Stimulated activated CD4-positive, alpha-beta T cell treated with anti-CD3 and anti-CD28 coated beads, TNF-alpha, amount 100 ng/mL, for 48 hours (primary cell): ENCODE measurements around the gene PTK7.

Source experiments
- DNase-seq, 3 donors: peaks; one replicate each; pipeline ENCODE4 v3.0.0-alpha.2; 2020; ENCODE audit warnings: low read depth in 3 of 3

The PTK7 gene

GRCh38 chr6:43178951-43179830 is 103.1 kb downstream of the PTK7 start:
- DNase-seq = no peak

DNA sequence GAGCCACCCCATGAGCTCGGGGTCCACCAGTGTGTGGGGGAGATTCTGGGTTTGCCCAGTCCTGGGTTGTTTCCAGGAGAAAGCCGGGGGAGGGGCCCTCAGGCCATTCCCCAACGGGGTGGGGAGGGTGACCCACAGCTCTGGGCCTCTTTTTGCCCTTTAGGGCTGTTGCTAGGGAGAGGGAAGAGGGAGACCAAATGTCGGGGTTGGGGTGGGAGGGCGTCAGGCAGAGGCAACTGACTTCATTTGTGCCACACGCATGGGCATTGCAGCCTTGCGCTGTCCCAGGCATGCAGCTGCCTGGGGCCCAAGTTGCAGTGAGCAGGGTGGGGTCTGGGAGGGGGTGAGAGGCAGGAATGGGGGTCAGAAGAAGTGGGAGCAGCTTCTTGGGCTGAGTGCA is 103.9 kb downstream of the PTK7 start:
- no peak for DNase-seq

- DNase-seq = no peak
These were observed 104.9 kb downstream of the PTK7 start for GRCh38 chr6:43180985-43181384.

DNA sequence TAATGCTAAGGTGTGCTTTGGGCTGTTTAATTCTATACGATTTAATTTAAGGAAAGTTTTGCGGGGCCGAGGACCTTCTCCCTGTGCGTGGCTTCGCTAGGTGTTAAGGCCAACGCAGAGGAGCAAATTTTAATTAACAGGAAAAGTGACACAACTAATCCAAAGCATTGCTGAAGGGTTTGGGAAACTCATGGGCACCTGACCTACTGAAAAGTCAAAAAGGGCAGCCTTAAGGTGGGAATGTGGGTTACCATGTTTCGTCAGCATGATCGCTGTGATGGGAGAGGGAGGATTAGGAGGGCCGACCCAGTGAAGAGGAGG is 105.5 kb downstream of the PTK7 start:
- DNase-seq = no peak

DNA sequence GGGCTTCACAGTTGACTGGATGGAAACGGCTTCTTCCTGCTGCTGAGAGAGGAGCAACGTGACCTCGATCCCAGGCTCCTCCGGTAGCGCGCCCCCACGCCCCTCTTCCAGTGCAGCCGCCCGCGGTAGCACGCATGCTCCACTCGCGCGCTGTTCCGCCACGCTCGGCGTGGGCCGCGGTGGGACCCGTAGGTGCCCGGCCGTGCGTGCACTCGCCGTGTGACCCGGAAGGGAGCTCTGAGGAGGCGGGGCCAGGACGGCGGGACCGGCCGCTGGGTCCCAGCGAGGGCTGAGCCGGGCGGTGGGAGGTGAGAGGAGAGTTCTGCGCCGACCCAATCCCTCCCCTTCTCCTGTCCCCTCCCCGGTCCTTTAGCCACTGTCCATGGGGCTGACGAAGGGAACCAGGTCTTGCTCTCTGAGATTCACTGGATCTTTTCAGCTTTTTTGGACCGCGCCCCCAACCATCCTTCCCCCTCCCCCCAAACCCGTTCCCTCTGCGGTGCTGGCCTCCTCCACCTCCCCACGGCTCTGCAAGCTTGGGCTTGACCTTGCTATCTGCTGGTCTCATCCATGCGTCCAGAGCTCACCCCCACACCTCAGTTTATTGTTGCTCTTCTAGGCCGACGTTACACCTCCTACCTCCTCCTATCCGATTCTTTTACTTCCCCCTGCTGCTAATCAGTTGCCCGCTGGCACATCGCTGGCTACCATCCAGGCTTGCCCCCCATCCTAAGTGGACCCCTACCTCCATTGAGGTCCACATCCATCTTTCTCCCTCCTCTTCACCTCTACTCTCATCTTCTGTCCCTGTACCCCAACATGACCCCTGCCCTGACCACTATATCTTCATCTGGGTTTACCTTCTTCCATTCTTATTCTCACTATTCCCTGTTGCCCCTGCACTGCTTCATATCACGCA is 106.1 kb downstream of the PTK7 start, which contains the start of gene CUL9:
Gene CUL9 (plus strand): TSS at position 255 of the 919 bp plus-strand sequence. CDS start 2,115 bp downstream, outside the sequence.
- DNase-seq = peak; percentile 61 to 73 (median 63)

DNA sequence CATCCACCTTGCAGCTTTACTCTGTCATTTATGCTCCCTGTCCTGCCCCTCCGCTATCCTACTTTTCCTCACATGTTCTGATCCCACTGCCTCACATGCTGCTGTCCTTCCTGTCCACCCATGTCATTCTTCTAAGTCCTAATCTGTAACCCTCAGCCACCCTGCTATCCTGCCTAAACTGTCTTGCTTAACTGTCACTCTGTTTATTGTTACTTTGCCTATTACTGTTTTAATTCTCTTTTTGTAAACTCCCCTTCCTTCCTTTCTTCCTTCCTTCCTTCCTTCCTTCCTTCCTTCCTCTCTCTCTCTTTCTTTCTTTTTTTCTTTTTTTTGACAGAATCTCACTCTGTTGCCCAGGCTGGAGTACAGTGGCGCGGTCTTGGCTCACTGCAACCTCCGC is 107.3 kb downstream of the PTK7 start:
- no peak for DNase-seq

GRCh38 chr6:43184268-43184985 is 108.3 kb downstream of the PTK7 start:
- DNase-seq = no peak

DNA sequence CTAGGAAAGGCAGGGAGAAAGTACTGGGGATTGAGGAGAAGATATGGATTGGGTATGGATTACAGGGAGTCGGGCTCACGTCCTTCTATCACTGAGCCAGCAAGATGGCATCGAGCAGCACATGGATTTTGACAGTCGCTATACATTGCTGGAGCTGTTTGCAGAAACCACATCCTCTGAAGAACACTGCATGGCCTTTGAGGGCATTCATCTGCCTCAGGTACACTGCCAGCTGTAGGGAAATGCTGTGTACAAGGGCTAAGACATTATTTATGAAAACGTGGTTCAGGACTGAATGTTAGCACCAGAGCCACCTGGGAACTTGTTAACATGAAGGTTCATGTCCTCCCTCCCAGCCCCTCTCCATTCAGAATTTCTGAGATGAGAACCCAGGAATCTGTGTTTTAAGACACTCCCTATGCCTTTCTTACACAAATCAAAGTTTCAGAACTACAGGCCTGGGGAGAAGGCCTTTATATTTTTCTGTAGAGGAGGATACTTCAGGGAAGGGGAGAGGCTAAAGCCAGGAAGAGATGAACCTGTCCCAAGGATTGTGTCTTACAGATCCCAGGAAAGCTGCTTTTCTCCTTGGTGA is 109.4 kb downstream of the PTK7 start:
- DNase-seq = no peak

DNA sequence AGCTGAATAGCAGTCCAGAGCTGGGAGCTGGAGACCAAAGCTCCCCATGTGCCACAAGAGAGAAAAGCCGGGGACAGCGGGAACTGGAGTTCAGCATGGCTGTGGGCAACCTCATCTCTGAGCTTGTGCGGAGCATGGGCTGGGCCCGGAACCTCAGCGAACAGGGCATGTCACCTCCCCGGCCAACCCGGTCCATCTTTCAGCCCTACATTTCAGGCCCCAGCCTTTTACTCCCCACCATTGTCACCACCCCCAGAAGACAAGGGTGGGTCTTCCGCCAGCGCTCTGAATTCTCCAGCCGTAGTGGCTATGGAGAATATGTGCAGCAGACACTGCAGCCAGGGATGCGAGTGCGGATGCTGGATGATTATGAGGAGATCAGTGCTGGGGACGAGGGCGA is 109.9 kb downstream of the PTK7 start:
- no peak for DNase-seq

DNA sequence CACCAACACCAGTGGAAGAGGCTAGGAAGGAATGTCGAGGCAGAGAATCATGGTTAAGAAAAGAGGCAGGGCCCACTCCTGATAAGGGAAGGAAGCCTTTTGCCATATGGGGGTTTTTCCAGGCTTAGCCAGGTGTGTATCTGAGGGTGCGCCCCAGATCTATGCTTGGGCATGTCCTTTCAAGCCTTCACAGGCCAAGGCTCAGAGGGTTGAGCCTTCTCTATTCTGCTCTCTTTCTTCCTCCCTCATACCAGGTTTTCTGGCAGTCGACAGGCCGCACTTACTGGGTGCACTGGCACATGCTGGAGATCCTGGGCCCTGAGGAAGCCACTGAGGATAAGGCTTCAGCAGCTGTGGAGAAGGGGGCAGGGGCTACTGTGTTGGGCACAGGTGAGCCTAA is 110.6 kb downstream of the PTK7 start:
- DNase-seq = no peak

DNA sequence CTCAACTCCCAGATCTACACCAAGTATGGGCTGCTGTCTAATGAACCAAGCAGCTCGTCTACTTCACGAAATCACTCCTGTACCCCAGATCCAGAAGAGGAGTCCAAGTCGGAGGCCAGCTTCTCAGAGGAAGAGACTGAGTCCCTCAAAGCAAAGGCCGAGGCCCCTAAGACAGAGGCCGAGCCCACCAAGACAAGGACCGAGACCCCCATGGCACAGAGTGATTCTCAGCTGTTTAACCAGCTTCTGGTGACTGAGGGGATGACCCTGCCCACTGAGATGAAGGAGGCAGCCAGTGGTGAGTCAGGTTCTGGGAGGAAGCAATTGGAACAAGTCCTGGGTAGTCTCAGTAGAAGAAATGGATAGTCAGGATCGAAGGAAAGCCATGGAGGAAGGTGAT is 111.7 kb downstream of the PTK7 start:
- DNase-seq = no peak

DNA sequence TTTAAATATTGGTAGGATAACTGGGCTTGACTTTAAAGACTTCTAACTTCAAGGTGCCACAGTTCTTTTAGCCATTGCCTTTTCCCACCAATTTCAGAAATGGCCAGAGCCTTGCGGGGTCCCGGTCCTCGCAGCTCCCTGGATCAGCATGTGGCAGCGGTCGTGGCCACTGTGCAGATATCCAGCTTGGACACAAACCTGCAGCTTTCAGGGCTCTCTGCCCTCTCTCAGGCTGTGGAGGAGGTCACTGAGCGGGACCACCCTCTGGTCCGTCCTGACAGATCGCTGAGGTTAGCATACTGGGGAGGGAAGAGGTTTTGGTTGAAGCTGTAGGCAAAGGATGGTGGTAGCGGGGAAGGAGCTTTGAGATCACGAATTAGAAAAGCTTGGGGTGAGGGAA is 112.3 kb downstream of the PTK7 start:
- no peak for DNase-seq

GRCh38 chr6:43189776-43190304 is 113.7 kb downstream of the PTK7 start:
- DNase-seq = no peak

DNA sequence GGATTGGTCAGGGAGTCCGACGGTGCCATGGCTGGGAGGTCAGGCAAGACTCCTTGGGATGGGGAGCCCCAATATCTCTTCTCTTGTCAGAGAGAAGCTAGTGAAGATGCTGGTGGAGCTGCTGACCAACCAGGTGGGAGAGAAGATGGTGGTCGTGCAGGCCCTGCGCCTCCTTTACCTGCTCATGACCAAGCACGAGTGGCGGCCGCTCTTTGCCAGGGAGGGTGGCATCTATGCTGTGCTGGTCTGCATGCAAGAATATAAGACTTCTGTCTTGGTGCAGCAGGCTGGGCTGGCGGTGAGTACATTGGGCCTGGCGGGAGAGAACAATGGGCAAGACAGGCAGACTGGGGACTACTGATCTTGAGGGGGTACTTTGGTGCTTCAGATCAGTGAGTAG is 116.8 kb downstream of the PTK7 start:
- DNase-seq = no peak

- no peak for DNase-seq
These were observed 117.8 kb downstream of the PTK7 start for GRCh38 chr6:43193929-43194328.

DNA sequence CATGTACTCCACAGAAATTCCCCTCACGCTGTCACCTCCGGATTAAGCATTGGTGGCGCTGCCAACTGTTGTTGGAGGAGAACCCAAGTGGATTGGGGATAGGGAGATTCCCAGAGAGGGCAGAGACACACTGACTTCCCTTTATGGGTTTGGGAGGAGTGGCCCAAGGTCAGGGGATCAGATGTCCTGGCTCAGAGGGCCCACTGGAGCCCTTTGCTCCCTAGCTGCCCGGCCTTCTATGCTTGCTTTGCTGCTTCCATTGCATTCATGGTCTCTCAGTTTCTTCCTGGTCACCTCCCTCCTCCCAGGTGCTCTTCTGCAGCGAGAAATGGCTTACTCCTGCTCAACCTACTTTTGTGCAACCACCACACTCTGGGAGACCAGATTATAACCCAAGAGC is 120.2 kb downstream of the PTK7 start:
- DNase-seq = no peak

GRCh38 chr6:43199912-43200311 is 123.8 kb downstream of the PTK7 start:
- DNase-seq = no peak

- DNase-seq = no peak
These were observed 124.4 kb downstream of the PTK7 start for GRCh38 chr6:43200541-43200940.

DNA sequence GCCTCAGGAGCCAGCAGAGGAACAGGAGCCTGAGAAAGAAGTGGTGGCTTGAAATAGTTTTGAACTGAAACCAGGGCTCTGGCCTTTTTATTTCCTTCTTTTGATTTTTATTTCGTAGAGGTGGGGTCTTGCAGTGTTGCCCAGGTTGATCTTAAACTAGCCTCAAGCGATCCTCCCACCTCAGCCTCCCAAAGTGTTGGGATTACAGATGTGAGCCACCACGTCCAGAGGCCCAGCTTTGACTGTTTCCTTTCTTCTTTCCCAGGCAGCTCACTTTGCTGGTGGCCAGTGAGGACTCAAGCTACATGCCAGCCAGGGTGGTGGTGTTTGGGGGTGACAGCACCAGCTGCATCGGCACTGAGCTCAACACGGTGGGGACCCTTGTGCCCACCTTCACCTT is 126.3 kb downstream of the PTK7 start:
- DNase-seq = no peak

GRCh38 chr6:43203029-43203717 is 127.1 kb downstream of the PTK7 start:
- DNase-seq = no peak

DNA sequence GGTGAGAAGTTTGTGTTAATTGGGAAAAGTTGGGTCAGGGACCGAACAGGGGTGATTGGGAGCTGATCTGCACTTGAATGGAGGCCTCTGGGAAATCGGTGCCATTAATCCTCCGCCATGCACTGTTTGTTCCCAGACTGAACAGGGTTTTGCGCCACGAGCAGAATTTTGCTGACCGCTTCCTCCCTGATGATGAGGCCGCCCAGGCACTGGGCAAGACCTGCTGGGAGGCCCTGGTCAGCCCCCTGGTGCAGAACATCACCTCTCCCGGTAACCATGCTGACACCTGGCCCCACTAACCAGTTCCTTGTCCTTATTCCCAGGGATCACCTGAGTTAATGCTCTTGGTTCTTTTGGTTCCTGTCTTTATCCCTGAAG is 127.6 kb downstream of the PTK7 start:
- DNase-seq = no peak
